HepG2 (cell line): ENCODE results near the gene PRKN. TPM values are rescaled to one million over a fixed set of nuclear protein-coding genes. Genes with fewer than 3 reads are reported as not detected.

ENCODE experiments used
- ATAC-seq: fragments of 200-7000 bp; cut with Tn5 transposase; 3 replicates; pipeline ENCODE4 v1.9.1; 2020; ENCODE audit warnings: mild to moderate bottlenecking, moderate library complexity
- BruUV-seq: library from RNA; stranded (reverse); fragments of 400-500 nt; replicated peaks from 2 replicates; lab custom pipeline; 2021; lab: Mats Ljungman, UMichigan
- CTCF ChIA-PET: fragments of 300-600 bp; formaldehyde crosslinking; extraction: SDS; loops from one replicate; lab custom pipeline; 2021; ENCODE audit warnings: low total read pairs, inconsistent platforms, low intra/inter-chr PET ratio; lab: Yijun Ruan, JAX
- POLR2A ChIA-PET: fragments of 350-600 bp; sonication (Branson Sonifier 250); formaldehyde crosslinking; loops from one replicate; lab custom pipeline; 2020; ENCODE audit warnings: antibody characterized with exemption, inconsistent platforms; lab: Yijun Ruan, JAX
- DNase-seq: peaks from one replicate; pipeline ENCODE4 v3.0.0-alpha.2; 2015; ENCODE audit warnings: low spot score
- FAIRE-seq: peaks from 3 replicates; lab custom pipeline; 2011; peaks lifted over from hg19 to GRCh38; lab: Jason Lieb, UNC
- H2AFZ ChIP-seq: one replicate; pipeline ENCODE4 v1.6.1; 2011; ENCODE audit warnings: low read length, inconsistent platforms
- H3K27ac ChIP-seq: fragments of 300-600 bp; 3 replicates; pipeline ENCODE4 v1.8.0; 2011; ENCODE audit warnings: mixed run types, mild to moderate bottlenecking, mixed read lengths, low read length, inconsistent platforms; ENCODE audit not compliant: insufficient read depth; ENCODE audit errors: extremely low read length
- H3K27me3 ChIP-seq, 2 experiments: fragments of 200-600 bp in 1 of 2; 2 replicates in 1 of 2; 3 replicates in 1 of 2; pipeline versions ENCODE4 v1.6.0 to v1.8.0; 2011; ENCODE audit warnings: low read length in 2 of 2, mild to moderate bottlenecking in 2 of 2, moderate library complexity in 2 of 2, inconsistent platforms in 1 of 2; ENCODE audit not compliant: insufficient read depth in 2 of 2, control insufficient read depth in 1 of 2
- H3K36me3 ChIP-seq, 2 experiments: fragments of 200-600 bp in 1 of 2; replicated peaks in 1 of 2; 2 replicates in 1 of 2; 3 replicates in 1 of 2; pipeline versions ENCODE4 v1.5.1 to v1.8.0; 2011; ENCODE audit warnings: low read length in 2 of 2, inconsistent platforms in 1 of 2; ENCODE audit not compliant: insufficient read depth in 2 of 2, control insufficient read depth in 1 of 2
- H3K4me1 ChIP-seq: 2 replicates; pipeline ENCODE4 v1.5.1; 2012; ENCODE audit warnings: low read length, inconsistent platforms; ENCODE audit not compliant: insufficient read depth
- H3K4me2 ChIP-seq: 2 replicates; pipeline ENCODE4 v1.6.0; 2011; ENCODE audit warnings: low read depth, low read length, inconsistent platforms
- H3K4me3 ChIP-seq, 3 experiments: fragments of 200-600 bp in 1 of 3; sonication (generic), shearing (Covaris generic) in 1 of 3; replicated peaks in 1 of 3; 2 replicates each; pipeline ENCODE4 v1.5.1; 2011 to 2016; ENCODE audit warnings: low read length in 3 of 3, inconsistent platforms in 2 of 3, low read depth in 2 of 3, mild to moderate bottlenecking in 2 of 3, control low read depth in 1 of 3, mixed read lengths in 1 of 3; ENCODE audit not compliant: insufficient read depth in 1 of 3
- H3K79me2 ChIP-seq: one replicate; pipeline ENCODE4 v1.6.1; 2011; ENCODE audit warnings: low read length, inconsistent platforms; ENCODE audit not compliant: insufficient read depth
- H3K9ac ChIP-seq: 2 replicates; pipeline ENCODE4 v1.6.0; 2011; ENCODE audit warnings: mild to moderate bottlenecking, low read depth, low read length, inconsistent platforms; ENCODE audit not compliant: insufficient read depth
- H3K9me3 ChIP-seq: 2 replicates; pipeline ENCODE4 v1.5.1; 2012; ENCODE audit warnings: mild to moderate bottlenecking, low read length
- H4K20me1 ChIP-seq: 2 replicates; pipeline ENCODE4 v1.6.0; 2011; ENCODE audit warnings: inconsistent platforms, mild to moderate bottlenecking, low read length, moderate library complexity; ENCODE audit not compliant: insufficient read depth
- MAF1 ChIP-seq: sonication (generic); formaldehyde crosslinking; IDR thresholded peaks from 2 replicates; pipeline ENCODE4 v1.5.0; 2020; ENCODE audit warnings: missing genetic modification reagents, borderline replicate concordance
- MAFK ChIP-seq, 2 experiments: IDR thresholded peaks in 1 of 2; conservative IDR thresholded peaks in 1 of 2; 2 replicates each; pipeline ENCODE4 v1.6.1; 2011; ENCODE audit warnings: improper control_type of control experiment in 2 of 2, low read length in 2 of 2
- TBP ChIP-seq: sonication (generic); formaldehyde crosslinking; IDR thresholded peaks from 2 replicates; pipeline ENCODE4 v1.5.0; 2020; ENCODE audit warnings: missing genetic modification reagents
- ZFP37 ChIP-seq: sonication (generic); formaldehyde crosslinking; IDR thresholded peaks from 2 replicates; pipeline ENCODE4 v1.4.0; 2020; ENCODE audit warnings: missing genetic modification reagents, borderline replicate concordance
- ZNF543 ChIP-seq: sonication (generic); formaldehyde crosslinking; IDR thresholded peaks from 2 replicates; pipeline ENCODE4 v1.4.0; 2020; ENCODE audit warnings: mild to moderate bottlenecking, missing genetic modification reagents
- WGBS: methylation state at CpG from one replicate; pipeline ENCODE4 v1.1.6; 2017; ENCODE audit warnings: low lambda C conversion rate; 5-methylcytosine and 5-hydroxymethylcytosine counted together
- in situ Hi-C: cut with HindIII; loops from 2 replicates; pipeline ENCODE4 v1.10.0; 2017; ENCODE audit warnings: low pct_unique_long_range_greater_than_20kb; ENCODE audit not compliant: extremely low pct_ligation_motif_present
- intact Hi-C: fragments of 100-400 bp; cut with micrococcal nuclease; formaldehyde crosslinking; loops from one replicate; pipeline ENCODE4 v1.10.0; 2022; ENCODE audit not compliant: unreplicated experiment
- polyA plus RNA-seq, 8 experiments: library from polyadenylated mRNA; depleted of rRNA in 3 of 8; stranded (reverse) in 7 of 8; unstranded in 1 of 8; fragments of >200 nt; fragmentation: Illumina TruSeq in 4 of 8; extraction: Trizol in 4 of 8; gene quantifications; 2 replicates each; pipeline versions ENCODE4 v1.2.1 to v1.2.3, GENCODE V29; 2011 to 2016; ENCODE audit warnings: low read depth in 4 of 8, missing spikeins in 1 of 8, mixed read lengths in 1 of 8; ENCODE audit not compliant: insufficient read depth in 1 of 8
- total RNA-seq, 5 experiments: library from RNA; depleted of rRNA; stranded (reverse); fragments of >200 nt; fragmentation: Illumina TruSeq; extraction: Trizol; gene quantifications; 2 replicates each; pipeline ENCODE4 v1.2.3, GENCODE V29; 2016; ENCODE audit warnings: low read depth in 1 of 5
- TF ChIP-seq, protein P1 (sequence below): sonication (generic); formaldehyde crosslinking; IDR thresholded peaks from 2 replicates; pipeline ENCODE4 v1.4.0; 2020; ENCODE audit warnings: missing genetic modification reagents, low read depth, mild to moderate bottlenecking, borderline replicate concordance
- TF ChIP-seq, protein P2 (sequence below): sonication (generic); formaldehyde crosslinking; IDR thresholded peaks from 2 replicates; pipeline ENCODE4 v1.5.1; 2020; ENCODE audit warnings: missing genetic modification reagents, mild to moderate bottlenecking, borderline replicate concordance
- TF ChIP-seq, protein P3 (sequence below): sonication (generic); formaldehyde crosslinking; IDR thresholded peaks from 2 replicates; pipeline ENCODE4 v1.4.0; 2020; ENCODE audit warnings: mild to moderate bottlenecking, low read depth, missing genetic modification reagents

The PRKN gene
- total and polyA plus RNA-seq, 2 of the 13 experiments (the other 11 are each of a cell fraction or from before 2014, with no cell fraction given), result 0.31 to 0.44 TPM

DNA sequence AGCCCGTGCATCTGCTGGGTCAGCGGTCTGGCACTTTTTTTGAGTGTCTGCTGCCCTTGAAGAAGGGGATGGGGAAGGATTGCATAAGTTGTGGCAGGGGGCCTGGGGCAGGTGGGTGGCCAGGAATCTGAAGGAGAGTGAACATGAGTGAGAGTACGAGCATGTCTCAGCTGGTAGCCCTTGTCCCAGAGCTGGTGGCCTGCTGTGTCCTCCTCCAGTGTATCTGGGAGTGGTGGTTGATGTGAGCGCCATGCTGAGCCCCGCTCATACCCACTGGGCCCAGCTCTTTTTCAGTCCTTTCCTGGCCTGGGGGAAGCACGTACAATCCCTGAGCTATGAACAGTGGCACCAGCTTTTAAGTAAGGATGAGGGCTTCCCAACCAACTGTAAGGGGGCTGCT is 1317.5 kb downstream of the PRKN start:
- 31% methylated on average over 5 of the region's 6 CpGs for WGBS
- in situ Hi-C loops, result no loop called here
- Histone ChIP-seq H4K20me1 (no peaks in the 10 kb centered on the region), H3K4me1 (no peaks in the 10 kb centered on the region), H3K4me2 (no peak overlapping the region)
- FAIRE-seq, result no peak
- TF ChIP-seq ZFP37 (CRISPR knock-in tag) (no peak), MAF1 (CRISPR knock-in tag) (no peak), MAFK (conservative IDR thresholded peaks at IDR 0.05 in 1 of 2, IDR thresholded peaks at IDR 0.05 in 1 of 2; ENCODE audit: low read length in 2 of 2) (no peak), ZNF543 (CRISPR knock-in tag) (no peak), TBP (CRISPR knock-in tag) (no peak)
- TF ChIP-seq, protein P1, sequence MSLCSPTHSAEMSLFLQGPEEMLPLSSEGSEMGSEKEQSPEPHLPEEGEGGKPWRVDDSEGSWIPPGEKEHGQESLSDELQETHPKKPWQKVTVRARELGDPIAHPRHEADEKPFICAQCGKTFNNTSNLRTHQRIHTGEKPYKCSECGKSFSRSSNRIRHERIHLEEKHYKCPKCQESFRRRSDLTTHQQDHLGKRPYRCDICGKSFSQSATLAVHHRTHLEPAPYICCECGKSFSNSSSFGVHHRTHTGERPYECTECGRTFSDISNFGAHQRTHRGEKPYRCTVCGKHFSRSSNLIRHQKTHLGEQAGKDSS (CRISPR knock-in tag), result no peak
- TF ChIP-seq, protein P2, sequence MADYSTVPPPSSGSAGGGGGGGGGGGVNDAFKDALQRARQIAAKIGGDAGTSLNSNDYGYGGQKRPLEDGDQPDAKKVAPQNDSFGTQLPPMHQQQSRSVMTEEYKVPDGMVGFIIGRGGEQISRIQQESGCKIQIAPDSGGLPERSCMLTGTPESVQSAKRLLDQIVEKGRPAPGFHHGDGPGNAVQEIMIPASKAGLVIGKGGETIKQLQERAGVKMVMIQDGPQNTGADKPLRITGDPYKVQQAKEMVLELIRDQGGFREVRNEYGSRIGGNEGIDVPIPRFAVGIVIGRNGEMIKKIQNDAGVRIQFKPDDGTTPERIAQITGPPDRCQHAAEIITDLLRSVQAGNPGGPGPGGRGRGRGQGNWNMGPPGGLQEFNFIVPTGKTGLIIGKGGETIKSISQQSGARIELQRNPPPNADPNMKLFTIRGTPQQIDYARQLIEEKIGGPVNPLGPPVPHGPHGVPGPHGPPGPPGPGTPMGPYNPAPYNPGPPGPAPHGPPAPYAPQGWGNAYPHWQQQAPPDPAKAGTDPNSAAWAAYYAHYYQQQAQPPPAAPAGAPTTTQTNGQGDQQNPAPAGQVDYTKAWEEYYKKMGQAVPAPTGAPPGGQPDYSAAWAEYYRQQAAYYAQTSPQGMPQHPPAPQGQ (CRISPR knock-in tag), result no peak
- TF ChIP-seq, protein P3, sequence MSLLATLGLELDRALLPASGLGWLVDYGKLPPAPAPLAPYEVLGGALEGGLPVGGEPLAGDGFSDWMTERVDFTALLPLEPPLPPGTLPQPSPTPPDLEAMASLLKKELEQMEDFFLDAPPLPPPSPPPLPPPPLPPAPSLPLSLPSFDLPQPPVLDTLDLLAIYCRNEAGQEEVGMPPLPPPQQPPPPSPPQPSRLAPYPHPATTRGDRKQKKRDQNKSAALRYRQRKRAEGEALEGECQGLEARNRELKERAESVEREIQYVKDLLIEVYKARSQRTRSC (CRISPR knock-in tag), result no peak
- TF ChIP-seq, all 625 proteins: peak for 0
- Histone ChIP-seq H3K9ac (no peak overlapping the region), H3K27ac (no peak overlapping the region), H2AFZ (no peak overlapping the region), H3K4me3 (no peak overlapping the region), H3K9me3 (peaks cover 11% of the 10 kb centered on the region), H3K79me2 (no peaks in the 10 kb centered on the region), H3K27me3 (peaks cover 0 to 17% of the 10 kb centered on the region in 2 experiments; a peak in 3 of 5 replicates), H3K36me3 (no peaks in the 10 kb centered on the region)
- DNase-seq, result no peak
- no TSS peak for BruUV-seq
- intact Hi-C loops, result no loop called here
- POLR2A ChIA-PET, result no interaction called here
- peak; percentile 32; the same call in 1 of the 3 replicates for ATAC-seq
- CTCF ChIA-PET, result no interaction called here
